Measurements from ENCODE around the gene SLC6A6.

SLC6A6 gene

DNA sequence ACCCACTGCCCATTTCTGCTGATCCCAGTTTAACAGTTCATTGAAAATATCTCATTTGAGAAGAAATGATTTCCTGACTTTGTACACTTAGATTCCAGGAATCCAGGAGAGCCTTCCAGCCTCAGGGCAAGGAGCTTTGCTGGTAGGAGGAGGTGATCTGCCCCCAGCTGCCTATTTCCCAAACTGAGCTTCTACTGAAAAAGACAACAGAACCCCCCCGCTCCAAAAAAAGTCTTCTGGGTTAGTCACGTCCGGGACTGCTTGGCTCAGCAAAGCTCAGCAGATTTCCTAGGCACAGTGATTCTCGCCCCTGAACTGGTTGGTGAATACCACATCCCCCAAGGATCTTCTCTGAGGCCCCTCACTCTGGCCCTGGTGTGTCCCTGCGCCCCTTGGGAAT lies 13.1 kb downstream of the SLC6A6 start:
- Histone ChIP-seq H3K79me2 (ENCODE audit: insufficient read depth, low read length) (0 out of 2 replicates have a peak, but pooled peaks cover 7% of the 10 kb centered on the region), H3K27ac (ENCODE audit: low read length) (no peak overlapping the region), H3K4me2 (ENCODE audit: insufficient read depth, low read length) (no peak overlapping the region), H3K4me3 (ENCODE audit: low read depth in 1 of 2, low read length in 2 of 2) (no peak overlapping the region), H3K9me3 (ENCODE audit: insufficient read depth, low read length, severe bottlenecking) (no peaks in the 10 kb centered on the region), H4K20me1 (ENCODE audit: insufficient read depth, low read length) (peaks cover 35% of the 10 kb centered on the region; the same call in 1 of the 2 replicates), H3K4me1 (ENCODE audit: insufficient read depth, low read length) (no peaks in the 10 kb centered on the region), H3K27me3 (ENCODE audit: insufficient read depth, low read length, poor library complexity) (no peaks in the 10 kb centered on the region), H3K36me3 (ENCODE audit: insufficient read depth, low read length) (peaks cover 39% of the 10 kb centered on the region), H2AFZ (ENCODE audit: low read depth, low read length) (no peak overlapping the region), H3K9ac (ENCODE audit: low read depth, low read length) (no peak overlapping the region)
- no peak for ATAC-seq (ENCODE audit: insufficient read depth, low read depth)
- no peak for DNase-seq
- TF ChIP-seq CTCF (IDR thresholded peaks at IDR 0.05; ENCODE audit: borderline replicate concordance, extremely low read depth, low read length, poor library complexity, severe bottlenecking) = no peak
- no peak for TF ChIP-seq EZH2 (IDR thresholded peaks at IDR 0.05; ENCODE audit: borderline replicate concordance, low read depth, low read length, severe bottlenecking)

DNA sequence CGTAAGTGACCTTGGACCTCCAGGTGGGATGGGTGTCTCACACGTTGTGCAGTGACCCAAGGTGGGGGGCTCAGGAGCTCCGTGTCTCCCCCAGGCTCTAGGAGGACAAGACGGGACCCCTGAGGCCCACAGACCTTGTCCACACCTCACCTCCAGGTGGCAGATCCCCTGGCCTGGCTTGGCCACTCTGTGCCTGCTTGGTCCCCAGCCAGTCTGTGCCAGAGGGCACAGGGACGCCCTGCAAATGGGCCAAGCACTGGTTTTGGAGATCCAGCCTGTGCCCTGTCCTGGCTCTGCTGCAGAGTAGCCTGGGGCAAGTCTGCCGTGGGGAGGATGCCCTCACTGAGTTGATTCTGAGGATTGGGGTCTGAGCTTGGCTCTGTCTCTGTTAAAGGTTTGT lies 14.0 kb downstream of the SLC6A6 start:
- Histone ChIP-seq H3K9me3 (ENCODE audit: insufficient read depth, low read length, severe bottlenecking) (no peaks in the 10 kb centered on the region), H4K20me1 (ENCODE audit: insufficient read depth, low read length) (peaks cover 31% of the 10 kb centered on the region; the same call in 1 of the 2 replicates), H3K36me3 (ENCODE audit: insufficient read depth, low read length) (peaks cover 30% of the 10 kb centered on the region), H3K4me1 (ENCODE audit: insufficient read depth, low read length) (no peaks in the 10 kb centered on the region), H2AFZ (ENCODE audit: low read depth, low read length) (no peak overlapping the region), H3K27me3 (ENCODE audit: insufficient read depth, low read length, poor library complexity) (no peaks in the 10 kb centered on the region), H3K79me2 (ENCODE audit: insufficient read depth, low read length) (0 out of 2 replicates have a peak, but pooled peaks cover 7% of the 10 kb centered on the region), H3K27ac (ENCODE audit: low read length) (no peak overlapping the region; the same call in 1 of the 2 replicates), H3K4me3 (ENCODE audit: low read depth in 1 of 2, low read length in 2 of 2) (no peak overlapping the region), H3K4me2 (ENCODE audit: insufficient read depth, low read length) (no peak overlapping the region), H3K9ac (ENCODE audit: low read depth, low read length) (no peak overlapping the region)
- DNase-seq = no peak
- no peak for ATAC-seq (ENCODE audit: insufficient read depth, low read depth)
- TF ChIP-seq CTCF (IDR thresholded peaks at IDR 0.05; ENCODE audit: borderline replicate concordance, extremely low read depth, low read length, poor library complexity, severe bottlenecking) = no peak

GRCh38 chr3:14418296-14419250 lies 16.2 kb downstream of the SLC6A6 start:
- Histone ChIP-seq H3K36me3 (ENCODE audit: insufficient read depth, low read length) (peaks cover 27% of the 10 kb centered on the region), H4K20me1 (ENCODE audit: insufficient read depth, low read length) (peaks cover 35% of the 10 kb centered on the region; the same call in 1 of the 2 replicates), H3K4me3 (ENCODE audit: low read depth in 1 of 2, low read length in 2 of 2) (no peak overlapping the region), H3K79me2 (ENCODE audit: insufficient read depth, low read length) (peaks cover 7% of the 10 kb centered on the region; the same call in 1 of the 2 replicates), H2AFZ (ENCODE audit: low read depth, low read length) (no peak overlapping the region), H3K4me1 (ENCODE audit: insufficient read depth, low read length) (no peaks in the 10 kb centered on the region), H3K4me2 (ENCODE audit: insufficient read depth, low read length) (no peak overlapping the region), H3K27ac (ENCODE audit: low read length) (no peak overlapping the region), H3K27me3 (ENCODE audit: insufficient read depth, low read length, poor library complexity) (no peaks in the 10 kb centered on the region), H3K9me3 (ENCODE audit: insufficient read depth, low read length, severe bottlenecking) (no peaks in the 10 kb centered on the region), H3K9ac (ENCODE audit: low read depth, low read length) (no peak overlapping the region)
- DNase-seq (no peak), ATAC-seq (ENCODE audit: insufficient read depth, low read depth) (no peak)
- TF ChIP-seq CTCF (IDR thresholded peaks at IDR 0.05; ENCODE audit: borderline replicate concordance, extremely low read depth, low read length, poor library complexity, severe bottlenecking) (no peak), EZH2 (IDR thresholded peaks at IDR 0.05; ENCODE audit: borderline replicate concordance, low read depth, low read length, severe bottlenecking) (no peak)
